HepG2 (cell line): ENCODE data around the gene BHLHE23. TPM values are rescaled to one million over a fixed set of nuclear protein-coding genes. Genes with fewer than 3 reads are reported as not detected.

ENCODE experiments used
- ATF2 ChIP-seq: sonication (generic); formaldehyde crosslinking; IDR thresholded peaks from 2 replicates; pipeline ENCODE4 v1.4.0; 2020; ENCODE audit warnings: missing genetic modification reagents
- ATF3 ChIP-seq: sonication (generic); formaldehyde crosslinking; IDR thresholded peaks from 2 replicates; pipeline ENCODE4 v1.4.0; 2020; ENCODE audit warnings: missing genetic modification reagents
- CHD2 ChIP-seq: IDR thresholded peaks from 2 replicates; pipeline ENCODE4 v1.6.1; 2011; ENCODE audit warnings: low read depth, low read length, improper control_type of control experiment
- PAF1 ChIP-seq: IDR thresholded peaks from 2 replicates; pipeline ENCODE4 v1.6.1; 2016; ENCODE audit warnings: missing genetic modification reagents, missing compliant biosample characterization
- RFXANK ChIP-seq: IDR thresholded peaks from 2 replicates; pipeline ENCODE4 v1.6.1; 2016
- TOPORS ChIP-seq: sonication (generic); formaldehyde crosslinking; IDR thresholded peaks from 2 replicates; pipeline ENCODE4 v1.8.0; 2023; ENCODE audit warnings: mild to moderate bottlenecking, missing genetic modification reagents
- ZFP90 ChIP-seq: sonication (generic); formaldehyde crosslinking; IDR thresholded peaks from 2 replicates; pipeline ENCODE4 v1.8.0; 2022; ENCODE audit warnings: missing genetic modification reagents, mild to moderate bottlenecking, inconsistent platforms, borderline replicate concordance
- ZFY ChIP-seq: sonication (generic); formaldehyde crosslinking; IDR thresholded peaks from 2 replicates; pipeline ENCODE4 v1.4.0; 2020; ENCODE audit warnings: missing genetic modification reagents
- ZNF205 ChIP-seq: IDR thresholded peaks from 2 replicates; pipeline ENCODE4 v1.6.1; 2018; ENCODE audit warnings: missing biosample characterization, missing genetic modification reagents
- ZNF329 ChIP-seq: sonication (generic); formaldehyde crosslinking; IDR thresholded peaks from 2 replicates; pipeline ENCODE4 v1.9.0; 2021; ENCODE audit warnings: low read depth, mild to moderate bottlenecking, missing genetic modification reagents
- ZNF574 ChIP-seq: sonication (generic); formaldehyde crosslinking; IDR thresholded peaks from 2 replicates; pipeline ENCODE4 v1.4.0; 2020; ENCODE audit warnings: missing genetic modification reagents
- ZNF614 ChIP-seq: IDR thresholded peaks from 2 replicates; pipeline ENCODE4 v1.6.1; 2018; ENCODE audit warnings: missing biosample characterization, missing genetic modification reagents, inconsistent platforms, borderline replicate concordance
- ZNF749 ChIP-seq: sonication (generic); formaldehyde crosslinking; IDR thresholded peaks from 2 replicates; pipeline ENCODE4 v1.8.0; 2022; ENCODE audit warnings: mild to moderate bottlenecking, missing genetic modification reagents, moderate library complexity, borderline replicate concordance
- ZNF775 ChIP-seq: sonication (generic); formaldehyde crosslinking; IDR thresholded peaks from 2 replicates; pipeline ENCODE4 v1.4.0; 2020; ENCODE audit warnings: missing genetic modification reagents, mild to moderate bottlenecking, moderate library complexity, borderline replicate concordance
- polyA plus RNA-seq, 8 experiments: library from polyadenylated mRNA; depleted of rRNA in 3 of 8; stranded (reverse) in 7 of 8; unstranded in 1 of 8; fragments of >200 nt; fragmentation: Illumina TruSeq in 4 of 8; extraction: Trizol in 4 of 8; gene quantifications; 2 replicates each; pipeline versions ENCODE4 v1.2.1 to v1.2.3, GENCODE V29; 2011 to 2016; ENCODE audit warnings: low read depth in 4 of 8, missing spikeins in 1 of 8, mixed read lengths in 1 of 8; ENCODE audit not compliant: insufficient read depth in 1 of 8
- total RNA-seq, 5 experiments: library from RNA; depleted of rRNA; stranded (reverse); fragments of >200 nt; fragmentation: Illumina TruSeq; extraction: Trizol; gene quantifications; 2 replicates each; pipeline ENCODE4 v1.2.3, GENCODE V29; 2016; ENCODE audit warnings: low read depth in 1 of 5
- TF ChIP-seq, protein P1 (sequence below): sonication (generic); formaldehyde crosslinking; IDR thresholded peaks from 2 replicates; pipeline ENCODE4 v1.4.0; 2020; ENCODE audit warnings: missing genetic modification reagents, borderline replicate concordance
- TF ChIP-seq, protein P2 (sequence below): sonication (generic); formaldehyde crosslinking; IDR thresholded peaks from 2 replicates; pipeline ENCODE4 v1.4.0; 2020; ENCODE audit warnings: missing genetic modification reagents

The BHLHE23 gene
- total and polyA plus RNA-seq, 2 of the 13 experiments (the other 11 are each of a cell fraction or from before 2014, with no cell fraction given) = not detected

DNA sequence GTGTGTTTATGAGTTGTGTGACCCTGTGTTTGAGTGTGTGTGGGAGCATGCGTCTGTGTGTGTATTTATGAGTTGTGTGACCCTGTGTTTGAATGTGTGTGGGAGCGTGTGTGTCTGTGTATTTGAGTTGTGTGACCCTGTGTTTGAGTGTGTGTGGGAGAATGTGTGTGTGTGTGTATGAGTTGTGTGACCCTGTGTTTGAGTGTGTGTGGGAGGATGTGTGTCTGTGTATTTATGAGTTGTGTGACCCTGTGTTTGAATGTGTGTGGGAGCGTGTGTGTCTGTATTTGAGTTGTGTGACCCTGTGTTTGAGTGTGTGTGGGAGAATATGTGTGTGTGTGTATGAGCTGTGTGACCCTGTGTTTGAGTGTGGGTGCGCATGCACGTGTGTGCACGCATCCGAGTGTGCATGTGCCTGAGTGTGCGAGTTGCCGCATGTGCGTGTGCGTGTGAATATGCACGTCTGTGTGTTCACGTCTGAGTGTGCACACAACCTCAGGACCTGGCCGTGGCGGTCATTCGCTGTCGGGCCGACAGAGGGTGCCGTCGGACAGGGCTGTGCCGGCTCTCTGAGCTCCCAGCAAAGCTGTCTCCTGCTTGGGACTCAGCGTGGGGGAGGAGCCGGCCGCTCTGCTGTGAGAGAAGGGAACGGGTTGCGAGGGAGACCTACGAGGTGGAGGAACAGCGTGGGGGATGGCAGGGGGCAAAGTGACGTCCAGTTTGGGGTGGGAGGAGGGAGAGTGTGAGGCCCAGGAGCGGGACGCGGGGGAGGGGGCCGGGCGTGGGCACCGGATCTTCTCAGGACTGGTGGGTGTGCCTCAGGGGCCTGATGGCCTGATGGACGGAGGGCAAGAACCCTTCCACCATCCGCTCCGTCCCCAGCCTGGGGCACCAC lies 34.6 kb downstream of the BHLHE23 start (continued):
- TF ChIP-seq PAF1 (CRISPR knock-in tag) = no peak
- TF ChIP-seq, protein P1, sequence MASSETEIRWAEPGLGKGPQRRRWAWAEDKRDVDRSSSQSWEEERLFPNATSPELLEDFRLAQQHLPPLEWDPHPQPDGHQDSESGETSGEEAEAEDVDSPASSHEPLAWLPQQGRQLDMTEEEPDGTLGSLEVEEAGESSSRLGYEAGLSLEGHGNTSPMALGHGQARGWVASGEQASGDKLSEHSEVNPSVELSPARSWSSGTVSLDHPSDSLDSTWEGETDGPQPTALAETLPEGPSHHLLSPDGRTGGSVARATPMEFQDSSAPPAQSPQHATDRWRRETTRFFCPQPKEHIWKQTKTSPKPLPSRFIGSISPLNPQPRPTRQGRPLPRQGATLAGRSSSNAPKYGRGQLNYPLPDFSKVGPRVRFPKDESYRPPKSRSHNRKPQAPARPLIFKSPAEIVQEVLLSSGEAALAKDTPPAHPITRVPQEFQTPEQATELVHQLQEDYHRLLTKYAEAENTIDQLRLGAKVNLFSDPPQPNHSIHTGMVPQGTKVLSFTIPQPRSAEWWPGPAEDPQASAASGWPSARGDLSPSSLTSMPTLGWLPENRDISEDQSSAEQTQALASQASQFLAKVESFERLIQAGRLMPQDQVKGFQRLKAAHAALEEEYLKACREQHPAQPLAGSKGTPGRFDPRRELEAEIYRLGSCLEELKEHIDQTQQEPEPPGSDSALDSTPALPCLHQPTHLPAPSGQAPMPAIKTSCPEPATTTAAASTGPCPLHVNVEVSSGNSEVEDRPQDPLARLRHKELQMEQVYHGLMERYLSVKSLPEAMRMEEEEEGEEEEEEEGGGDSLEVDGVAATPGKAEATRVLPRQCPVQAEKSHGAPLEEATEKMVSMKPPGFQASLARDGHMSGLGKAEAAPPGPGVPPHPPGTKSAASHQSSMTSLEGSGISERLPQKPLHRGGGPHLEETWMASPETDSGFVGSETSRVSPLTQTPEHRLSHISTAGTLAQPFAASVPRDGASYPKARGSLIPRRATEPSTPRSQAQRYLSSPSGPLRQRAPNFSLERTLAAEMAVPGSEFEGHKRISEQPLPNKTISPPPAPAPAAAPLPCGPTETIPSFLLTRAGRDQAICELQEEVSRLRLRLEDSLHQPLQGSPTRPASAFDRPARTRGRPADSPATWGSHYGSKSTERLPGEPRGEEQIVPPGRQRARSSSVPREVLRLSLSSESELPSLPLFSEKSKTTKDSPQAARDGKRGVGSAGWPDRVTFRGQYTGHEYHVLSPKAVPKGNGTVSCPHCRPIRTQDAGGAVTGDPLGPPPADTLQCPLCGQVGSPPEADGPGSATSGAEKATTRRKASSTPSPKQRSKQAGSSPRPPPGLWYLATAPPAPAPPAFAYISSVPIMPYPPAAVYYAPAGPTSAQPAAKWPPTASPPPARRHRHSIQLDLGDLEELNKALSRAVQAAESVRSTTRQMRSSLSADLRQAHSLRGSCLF (CRISPR knock-in tag) = no peak
- no peak for TF ChIP-seq CHD2
- peak; percentile 66; the same call in 1 of the 2 replicates for TF ChIP-seq ZNF205 (CRISPR knock-in tag)
- peak; percentile 84 for TF ChIP-seq ZNF574 (CRISPR knock-in tag)
- no peak for TF ChIP-seq ATF3 (CRISPR knock-in tag)
- TF ChIP-seq ATF2 = no peak
- TF ChIP-seq ZNF749 (CRISPR knock-in tag) = no peak
- TF ChIP-seq RFXANK (CRISPR knock-in tag) = no peak
- no peak for TF ChIP-seq ZFP90 (CRISPR knock-in tag)
- no peak; the same call in 1 of the 2 replicates for TF ChIP-seq ZNF614 (CRISPR knock-in tag)
- TF ChIP-seq TOPORS = peak; percentile 72; the same call in 1 of the 2 replicates
- no peak for TF ChIP-seq ZFY (CRISPR knock-in tag)
- TF ChIP-seq ZNF329 (CRISPR knock-in tag) = no peak
- no peak for TF ChIP-seq ZNF775 (CRISPR knock-in tag)
- TF ChIP-seq, protein P2, sequence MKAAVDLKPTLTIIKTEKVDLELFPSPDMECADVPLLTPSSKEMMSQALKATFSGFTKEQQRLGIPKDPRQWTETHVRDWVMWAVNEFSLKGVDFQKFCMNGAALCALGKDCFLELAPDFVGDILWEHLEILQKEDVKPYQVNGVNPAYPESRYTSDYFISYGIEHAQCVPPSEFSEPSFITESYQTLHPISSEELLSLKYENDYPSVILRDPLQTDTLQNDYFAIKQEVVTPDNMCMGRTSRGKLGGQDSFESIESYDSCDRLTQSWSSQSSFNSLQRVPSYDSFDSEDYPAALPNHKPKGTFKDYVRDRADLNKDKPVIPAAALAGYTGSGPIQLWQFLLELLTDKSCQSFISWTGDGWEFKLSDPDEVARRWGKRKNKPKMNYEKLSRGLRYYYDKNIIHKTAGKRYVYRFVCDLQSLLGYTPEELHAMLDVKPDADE (CRISPR knock-in tag) = no peak
